HG02642 (cell line): ENCODE data around the gene XRCC1.

Experiments
- ATAC-seq: cut with Tn5 transposase; IDR thresholded peaks from one replicate; pipeline ENCODE4 v1.9.1; 2021; ENCODE audit warnings: mild to moderate bottlenecking; ENCODE audit not compliant: unreplicated experiment, poor library complexity

The XRCC1 gene

DNA sequence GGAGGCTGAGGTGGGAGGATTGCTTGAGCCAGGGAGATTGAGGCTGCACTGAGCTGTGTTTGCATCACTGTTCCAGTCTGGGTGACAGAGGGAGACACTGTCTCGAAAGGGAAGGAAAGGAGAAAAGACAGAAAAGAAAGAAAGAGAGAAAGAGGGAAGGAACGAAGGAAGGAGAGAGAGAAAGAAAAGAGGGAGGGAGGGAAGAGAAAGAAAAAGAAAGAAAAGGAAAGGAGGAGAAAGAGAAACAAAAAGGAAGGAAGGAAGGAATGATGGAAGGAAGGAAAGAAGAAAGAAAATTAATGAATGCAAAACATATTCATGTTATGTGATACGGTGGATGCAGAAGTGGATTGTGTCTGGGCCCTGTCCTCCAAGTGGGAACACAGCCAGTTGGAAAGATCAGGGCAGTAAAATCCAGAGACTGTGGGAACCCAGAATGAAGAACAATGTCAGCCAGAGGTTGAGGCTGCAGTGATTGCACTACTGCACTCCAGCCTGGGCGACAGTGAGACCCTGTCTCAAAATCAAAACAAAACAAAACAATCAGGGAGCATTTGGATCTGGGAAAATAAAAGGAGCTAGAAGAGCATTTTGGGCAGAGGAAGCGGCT lies 77.0 kb downstream of the XRCC1 start:
- no peak for ATAC-seq

DNA sequence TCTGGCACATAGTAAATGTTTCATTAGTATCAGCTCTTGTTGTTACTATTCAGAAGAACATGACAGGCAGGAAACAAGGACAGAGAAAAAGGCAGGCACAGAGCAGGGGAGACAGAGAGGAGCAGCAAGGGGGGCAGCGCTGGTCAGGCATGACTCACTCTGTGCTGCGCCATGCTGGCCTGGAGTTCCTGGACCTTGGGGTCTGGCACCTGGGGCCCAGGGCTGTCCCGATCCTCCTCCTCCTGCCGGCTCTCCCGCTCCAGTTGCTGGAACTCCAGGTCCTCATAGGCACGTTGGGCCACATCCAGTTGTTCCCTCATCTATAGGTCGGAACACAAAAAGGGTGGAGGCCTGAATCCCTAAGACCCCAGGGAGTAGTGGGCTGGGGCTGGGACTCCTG lies 78.4 kb downstream of the XRCC1 start:
- ATAC-seq = no peak

DNA sequence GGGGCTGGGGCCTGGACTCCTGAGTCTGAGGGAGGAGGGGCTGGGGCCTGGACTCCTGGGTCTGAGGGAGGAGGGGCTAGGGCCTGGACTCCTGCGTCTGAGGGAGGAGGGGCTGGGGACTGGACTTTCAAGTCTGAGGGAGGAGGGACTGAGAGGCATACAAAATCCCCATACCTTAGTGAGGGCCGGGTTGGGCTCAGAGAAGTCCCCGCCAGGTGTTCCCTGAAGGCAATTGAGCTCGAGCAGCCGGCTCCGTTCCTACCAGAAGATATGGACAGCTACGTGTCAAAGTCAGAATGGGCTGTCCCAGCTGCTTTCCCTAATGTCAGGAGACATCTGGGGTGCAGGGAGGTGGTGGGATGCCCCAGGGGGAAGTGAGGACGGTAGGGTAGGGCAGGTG lies 80.2 kb downstream of the XRCC1 start:
- ATAC-seq = no peak
